ENCODE measurements around the gene TMEM161A.

DNA sequence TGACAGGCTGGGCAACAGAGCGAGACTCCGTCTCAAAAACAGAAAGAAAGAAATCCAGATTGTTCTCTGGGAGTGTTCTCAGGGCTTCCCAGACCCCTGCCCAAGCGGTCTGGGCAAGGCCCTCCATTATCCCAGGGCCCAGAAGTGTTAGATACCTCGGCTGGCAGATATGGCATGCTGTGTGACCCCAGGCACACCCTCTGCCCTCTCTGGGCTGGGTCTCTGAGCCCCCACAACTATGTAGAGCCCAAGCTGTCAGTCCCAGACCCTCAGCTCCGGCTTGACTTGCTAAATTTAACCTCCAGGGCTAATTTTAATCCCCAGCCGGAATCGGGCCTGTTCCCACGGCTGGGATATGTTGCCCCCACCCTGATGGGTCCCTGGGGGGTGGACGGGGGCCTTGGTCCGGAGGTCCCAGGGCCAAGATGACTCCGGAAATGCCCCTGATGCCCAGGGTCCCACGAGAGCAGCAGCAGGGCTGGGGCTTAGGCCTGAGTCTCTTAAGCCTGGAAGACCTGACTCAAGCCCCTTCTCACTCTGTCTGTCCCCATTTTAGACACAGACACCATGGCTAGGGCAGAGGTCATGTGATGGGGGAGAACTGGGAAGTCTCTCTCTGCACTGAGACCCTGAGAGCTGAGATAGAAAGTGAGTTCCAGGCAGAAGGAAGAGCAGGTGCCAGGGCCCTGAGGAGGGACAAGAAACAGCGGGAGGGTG, 14.5 kb upstream of the TMEM161A start:
- TF ChIP-seq, protein P1, sequence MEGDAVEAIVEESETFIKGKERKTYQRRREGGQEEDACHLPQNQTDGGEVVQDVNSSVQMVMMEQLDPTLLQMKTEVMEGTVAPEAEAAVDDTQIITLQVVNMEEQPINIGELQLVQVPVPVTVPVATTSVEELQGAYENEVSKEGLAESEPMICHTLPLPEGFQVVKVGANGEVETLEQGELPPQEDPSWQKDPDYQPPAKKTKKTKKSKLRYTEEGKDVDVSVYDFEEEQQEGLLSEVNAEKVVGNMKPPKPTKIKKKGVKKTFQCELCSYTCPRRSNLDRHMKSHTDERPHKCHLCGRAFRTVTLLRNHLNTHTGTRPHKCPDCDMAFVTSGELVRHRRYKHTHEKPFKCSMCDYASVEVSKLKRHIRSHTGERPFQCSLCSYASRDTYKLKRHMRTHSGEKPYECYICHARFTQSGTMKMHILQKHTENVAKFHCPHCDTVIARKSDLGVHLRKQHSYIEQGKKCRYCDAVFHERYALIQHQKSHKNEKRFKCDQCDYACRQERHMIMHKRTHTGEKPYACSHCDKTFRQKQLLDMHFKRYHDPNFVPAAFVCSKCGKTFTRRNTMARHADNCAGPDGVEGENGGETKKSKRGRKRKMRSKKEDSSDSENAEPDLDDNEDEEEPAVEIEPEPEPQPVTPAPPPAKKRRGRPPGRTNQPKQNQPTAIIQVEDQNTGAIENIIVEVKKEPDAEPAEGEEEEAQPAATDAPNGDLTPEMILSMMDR (IDR thresholded peaks at IDR 0.05): no peak
- no peak for TF ChIP-seq POLR2A (IDR thresholded peaks at IDR 0.05)

All from heart left ventricle (tissue), 13 donors.